HEK293T (cell line): Measurements from ENCODE around the gene TRIM41.

Experiments used
- BHLHE40 ChIP-seq: fragments of 450-650 bp; IDR thresholded peaks from 2 replicates; pipeline ENCODE4 v1.6.1; 2016; ENCODE audit warnings: mild to moderate bottlenecking, moderate library complexity, borderline replicate concordance
- FOXM1 ChIP-seq: fragments of 450-650 bp; IDR thresholded peaks from 2 replicates; pipeline ENCODE4 v1.6.1; 2017; ENCODE audit warnings: mild to moderate bottlenecking, borderline replicate concordance
- HDGF ChIP-seq: fragments of 450-650 bp; IDR thresholded peaks from 2 replicates; pipeline ENCODE4 v1.6.1; 2017; ENCODE audit warnings: antibody characterized with exemption, borderline replicate concordance
- NFRKB ChIP-seq: fragments of 450-650 bp; IDR thresholded peaks from 2 replicates; pipeline ENCODE4 v1.6.1; 2016; ENCODE audit warnings: mild to moderate bottlenecking, moderate library complexity
- SUZ12 ChIP-seq: fragments of 450-650 bp; IDR thresholded peaks from 2 replicates; pipeline ENCODE4 v1.6.1; 2016; ENCODE audit warnings: mild to moderate bottlenecking
- TARDBP ChIP-seq: fragments of 450-650 bp; IDR thresholded peaks from 2 replicates; pipeline ENCODE4 v1.6.1; 2016

DNA sequence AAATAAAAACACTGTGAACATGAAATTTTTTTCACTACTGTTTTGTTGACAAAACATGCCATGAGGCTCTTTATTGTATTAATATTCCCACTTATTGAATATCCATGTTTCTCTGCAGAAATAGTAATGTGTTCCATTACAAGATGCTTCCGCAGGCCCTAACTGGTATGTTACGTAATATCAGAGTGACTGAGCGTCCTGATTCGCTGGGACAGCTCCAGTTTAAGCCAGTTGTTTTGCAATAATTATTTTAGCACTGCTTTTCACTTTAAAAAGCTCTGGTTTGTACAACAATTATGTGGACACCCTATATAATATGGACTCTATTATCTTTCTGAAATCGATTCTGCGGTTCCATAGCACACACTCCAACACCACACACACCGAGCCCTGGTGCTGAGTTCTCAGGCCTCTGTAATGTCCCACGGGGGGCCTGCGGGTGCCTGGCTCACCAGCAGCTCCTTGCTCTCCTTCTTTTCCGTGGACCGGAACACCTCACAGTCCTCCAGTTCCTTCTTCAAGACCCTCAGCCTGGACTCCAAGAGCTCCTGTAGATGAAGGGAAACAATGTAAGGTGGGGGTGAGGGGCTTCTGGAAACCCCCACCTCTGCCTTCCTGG, 19.9 kb upstream of the TRIM41 start:
- TF ChIP-seq HDGF (no peak), FOXM1 (no peak), SUZ12 (no peak), BHLHE40 (no peak), TARDBP (no peak), NFRKB (no peak)
